ENCODE results near the gene PLCB1.

DNA sequence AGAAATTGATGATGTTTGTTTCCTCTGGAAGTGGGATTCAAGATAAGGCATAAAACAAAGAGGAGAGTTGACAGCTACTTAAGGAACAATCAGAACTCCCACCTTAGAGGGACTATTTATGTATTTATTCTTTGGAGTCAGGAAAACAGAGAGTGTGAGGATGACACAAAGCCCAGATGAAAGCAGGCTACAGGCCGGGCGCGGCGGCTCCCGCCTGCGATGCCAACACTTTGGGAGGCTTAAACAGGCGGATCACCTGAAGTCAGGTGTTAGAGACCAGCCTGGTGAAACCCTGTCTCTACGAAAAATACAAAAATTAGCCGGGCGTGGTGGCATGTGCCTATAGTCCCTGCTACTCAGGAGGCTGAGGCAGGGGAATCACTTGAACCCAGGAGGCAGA lies 543.8 kb downstream of the PLCB1 start:
- TF ChIP-seq, protein P1, sequence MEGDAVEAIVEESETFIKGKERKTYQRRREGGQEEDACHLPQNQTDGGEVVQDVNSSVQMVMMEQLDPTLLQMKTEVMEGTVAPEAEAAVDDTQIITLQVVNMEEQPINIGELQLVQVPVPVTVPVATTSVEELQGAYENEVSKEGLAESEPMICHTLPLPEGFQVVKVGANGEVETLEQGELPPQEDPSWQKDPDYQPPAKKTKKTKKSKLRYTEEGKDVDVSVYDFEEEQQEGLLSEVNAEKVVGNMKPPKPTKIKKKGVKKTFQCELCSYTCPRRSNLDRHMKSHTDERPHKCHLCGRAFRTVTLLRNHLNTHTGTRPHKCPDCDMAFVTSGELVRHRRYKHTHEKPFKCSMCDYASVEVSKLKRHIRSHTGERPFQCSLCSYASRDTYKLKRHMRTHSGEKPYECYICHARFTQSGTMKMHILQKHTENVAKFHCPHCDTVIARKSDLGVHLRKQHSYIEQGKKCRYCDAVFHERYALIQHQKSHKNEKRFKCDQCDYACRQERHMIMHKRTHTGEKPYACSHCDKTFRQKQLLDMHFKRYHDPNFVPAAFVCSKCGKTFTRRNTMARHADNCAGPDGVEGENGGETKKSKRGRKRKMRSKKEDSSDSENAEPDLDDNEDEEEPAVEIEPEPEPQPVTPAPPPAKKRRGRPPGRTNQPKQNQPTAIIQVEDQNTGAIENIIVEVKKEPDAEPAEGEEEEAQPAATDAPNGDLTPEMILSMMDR (IDR thresholded peaks at IDR 0.05) = no peak
- no peak for TF ChIP-seq POLR2A (IDR thresholded peaks at IDR 0.05)

Data from uterus (tissue), 2 donors.